Globus pallidus (tissue), 1 donor: ENCODE measurements around the gene VCL.
"Not testable (repeated sequence)": the region's sequence is repeated elsewhere in the genome, so short reads cannot be mapped to it uniquely, and the experiment has no call there.

Source experiments
- DNase-seq: peaks from one replicate; pipeline ENCODE4 v3.0.0-alpha.2; 2015; ENCODE audit warnings: low spot score

The VCL gene

GRCh38 chr10:73997787-73998622 lies at the start of gene VCL:
VCL (plus strand) TSS chr10:73998116; CDS start chr10:73998208, 92 bp downstream.
- DNase-seq, result peak; percentile 91

- DNase-seq, result no peak
Observed at GRCh38 chr10:73948947-73949633, 48.8 kb upstream of the VCL start.

GRCh38 chr10:73950155-73950948 lies 47.6 kb upstream of the VCL start:
- DNase-seq, result no peak

- DNase-seq, result no peak
Observed at GRCh38 chr10:73953665-73954064, 44.3 kb upstream of the VCL start.

- DNase-seq, result no peak
Observed at GRCh38 chr10:73954737-73955136, 43.2 kb upstream of the VCL start.

- DNase-seq, result no peak
Observed at GRCh38 chr10:73955719-73956118, 42.2 kb upstream of the VCL start.

- peak; percentile 33 for DNase-seq
Observed at GRCh38 chr10:73956476-73957359, 41.2 kb upstream of the VCL start.

- DNase-seq, result no peak
Observed at GRCh38 chr10:73959484-73960243, 38.3 kb upstream of the VCL start.

GRCh38 chr10:73962386-73962785 lies 35.5 kb upstream of the VCL start:
- DNase-seq, result no peak

- not testable (repeated sequence) for DNase-seq
Observed at GRCh38 chr10:73963533-73963932, 34.4 kb upstream of the VCL start.

GRCh38 chr10:73964743-73965142 lies 33.2 kb upstream of the VCL start:
- DNase-seq, result no peak

- not testable (repeated sequence) for DNase-seq
Observed at GRCh38 chr10:73965267-73965889, 32.5 kb upstream of the VCL start.

GRCh38 chr10:73965890-73966768 lies 31.8 kb upstream of the VCL start:
- no peak for DNase-seq

- no peak for DNase-seq
Observed at GRCh38 chr10:73967022-73967429, 30.9 kb upstream of the VCL start.

GRCh38 chr10:73967544-73967943 lies 30.4 kb upstream of the VCL start:
- DNase-seq, result no peak

- no peak for DNase-seq
Observed at GRCh38 chr10:73968098-73968521, 29.8 kb upstream of the VCL start.

GRCh38 chr10:73969224-73969841 lies 28.6 kb upstream of the VCL start:
- DNase-seq, result no peak

- no peak for DNase-seq
Observed at GRCh38 chr10:73970845-73971244, 27.1 kb upstream of the VCL start.
